Measurements from ENCODE around the gene PFKFB4. TPM values are rescaled to one million over a fixed set of nuclear protein-coding genes. Genes with fewer than 3 reads are reported as not detected.

Gene PFKFB4
- total and polyA plus RNA-seq, 9 of the 15 experiments (the other 6 are each of a cell fraction or from before 2014, with no cell fraction given) = 0.92 to 56.3 (median 13.5) TPM

DNA sequence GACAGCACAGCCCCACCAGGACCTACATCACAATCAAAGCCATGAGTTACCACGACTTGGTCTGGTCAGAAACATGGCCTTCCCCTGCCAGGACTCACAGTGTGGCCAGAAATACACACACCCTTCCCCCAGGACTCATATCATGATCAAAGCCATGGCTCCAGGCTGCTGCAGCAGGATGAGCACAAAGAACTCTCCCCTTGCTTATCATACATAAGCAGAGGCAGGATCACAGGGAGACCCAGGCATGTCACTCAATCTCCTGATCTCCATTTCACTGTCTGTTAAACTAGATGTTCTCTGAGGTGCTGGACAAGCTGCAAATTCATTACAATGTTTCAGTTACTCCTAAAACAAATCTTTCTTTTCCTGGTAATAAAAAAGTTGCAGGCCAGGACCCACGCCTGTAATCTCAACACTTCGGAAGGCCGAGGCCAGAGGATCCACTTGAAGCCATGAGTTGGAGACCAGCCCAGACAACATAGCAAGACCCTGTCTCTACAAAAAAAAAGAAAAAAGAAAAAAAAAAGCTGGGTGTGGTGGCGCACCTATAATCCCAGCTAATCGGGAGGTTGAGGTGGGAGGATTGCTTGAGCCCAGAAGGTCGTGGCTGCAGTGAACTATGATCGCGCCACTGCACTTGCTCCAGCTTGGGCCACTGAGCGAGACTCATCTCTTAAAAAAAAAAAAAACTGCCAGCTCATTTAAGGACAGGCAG, 1.2 kb downstream of the PFKFB4 start (continued):
- TF ChIP-seq, protein P1, sequence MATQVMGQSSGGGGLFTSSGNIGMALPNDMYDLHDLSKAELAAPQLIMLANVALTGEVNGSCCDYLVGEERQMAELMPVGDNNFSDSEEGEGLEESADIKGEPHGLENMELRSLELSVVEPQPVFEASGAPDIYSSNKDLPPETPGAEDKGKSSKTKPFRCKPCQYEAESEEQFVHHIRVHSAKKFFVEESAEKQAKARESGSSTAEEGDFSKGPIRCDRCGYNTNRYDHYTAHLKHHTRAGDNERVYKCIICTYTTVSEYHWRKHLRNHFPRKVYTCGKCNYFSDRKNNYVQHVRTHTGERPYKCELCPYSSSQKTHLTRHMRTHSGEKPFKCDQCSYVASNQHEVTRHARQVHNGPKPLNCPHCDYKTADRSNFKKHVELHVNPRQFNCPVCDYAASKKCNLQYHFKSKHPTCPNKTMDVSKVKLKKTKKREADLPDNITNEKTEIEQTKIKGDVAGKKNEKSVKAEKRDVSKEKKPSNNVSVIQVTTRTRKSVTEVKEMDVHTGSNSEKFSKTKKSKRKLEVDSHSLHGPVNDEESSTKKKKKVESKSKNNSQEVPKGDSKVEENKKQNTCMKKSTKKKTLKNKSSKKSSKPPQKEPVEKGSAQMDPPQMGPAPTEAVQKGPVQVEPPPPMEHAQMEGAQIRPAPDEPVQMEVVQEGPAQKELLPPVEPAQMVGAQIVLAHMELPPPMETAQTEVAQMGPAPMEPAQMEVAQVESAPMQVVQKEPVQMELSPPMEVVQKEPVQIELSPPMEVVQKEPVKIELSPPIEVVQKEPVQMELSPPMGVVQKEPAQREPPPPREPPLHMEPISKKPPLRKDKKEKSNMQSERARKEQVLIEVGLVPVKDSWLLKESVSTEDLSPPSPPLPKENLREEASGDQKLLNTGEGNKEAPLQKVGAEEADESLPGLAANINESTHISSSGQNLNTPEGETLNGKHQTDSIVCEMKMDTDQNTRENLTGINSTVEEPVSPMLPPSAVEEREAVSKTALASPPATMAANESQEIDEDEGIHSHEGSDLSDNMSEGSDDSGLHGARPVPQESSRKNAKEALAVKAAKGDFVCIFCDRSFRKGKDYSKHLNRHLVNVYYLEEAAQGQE (IDR thresholded peaks at IDR 0.05; ENCODE audit: borderline replicate concordance) = no peak
- TF ChIP-seq, protein P1 (CRISPR knock-in tag; IDR thresholded peaks at IDR 0.05; ENCODE audit: low read depth) = no peak
- no peak for TF ChIP-seq SP1 (CRISPR knock-in tag; IDR thresholded peaks at IDR 0.05)
- TF ChIP-seq ZBTB7A (IDR thresholded peaks at IDR 0.05; ENCODE audit: borderline replicate concordance, control insufficient read depth, low read depth, low read length) = no peak
- TF ChIP-seq MCM5 (IDR thresholded peaks at IDR 0.05; ENCODE audit: low read depth) = no peak
- TF ChIP-seq, protein P2, sequence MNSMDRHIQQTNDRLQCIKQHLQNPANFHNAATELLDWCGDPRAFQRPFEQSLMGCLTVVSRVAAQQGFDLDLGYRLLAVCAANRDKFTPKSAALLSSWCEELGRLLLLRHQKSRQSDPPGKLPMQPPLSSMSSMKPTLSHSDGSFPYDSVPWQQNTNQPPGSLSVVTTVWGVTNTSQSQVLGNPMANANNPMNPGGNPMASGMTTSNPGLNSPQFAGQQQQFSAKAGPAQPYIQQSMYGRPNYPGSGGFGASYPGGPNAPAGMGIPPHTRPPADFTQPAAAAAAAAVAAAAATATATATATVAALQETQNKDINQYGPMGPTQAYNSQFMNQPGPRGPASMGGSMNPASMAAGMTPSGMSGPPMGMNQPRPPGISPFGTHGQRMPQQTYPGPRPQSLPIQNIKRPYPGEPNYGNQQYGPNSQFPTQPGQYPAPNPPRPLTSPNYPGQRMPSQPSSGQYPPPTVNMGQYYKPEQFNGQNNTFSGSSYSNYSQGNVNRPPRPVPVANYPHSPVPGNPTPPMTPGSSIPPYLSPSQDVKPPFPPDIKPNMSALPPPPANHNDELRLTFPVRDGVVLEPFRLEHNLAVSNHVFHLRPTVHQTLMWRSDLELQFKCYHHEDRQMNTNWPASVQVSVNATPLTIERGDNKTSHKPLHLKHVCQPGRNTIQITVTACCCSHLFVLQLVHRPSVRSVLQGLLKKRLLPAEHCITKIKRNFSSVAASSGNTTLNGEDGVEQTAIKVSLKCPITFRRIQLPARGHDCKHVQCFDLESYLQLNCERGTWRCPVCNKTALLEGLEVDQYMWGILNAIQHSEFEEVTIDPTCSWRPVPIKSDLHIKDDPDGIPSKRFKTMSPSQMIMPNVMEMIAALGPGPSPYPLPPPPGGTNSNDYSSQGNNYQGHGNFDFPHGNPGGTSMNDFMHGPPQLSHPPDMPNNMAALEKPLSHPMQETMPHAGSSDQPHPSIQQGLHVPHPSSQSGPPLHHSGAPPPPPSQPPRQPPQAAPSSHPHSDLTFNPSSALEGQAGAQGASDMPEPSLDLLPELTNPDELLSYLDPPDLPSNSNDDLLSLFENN (IDR thresholded peaks at IDR 0.05; ENCODE audit: low read depth in 2 of 2, low read length in 2 of 2) = 0 out of 4 replicates have a peak, but pooled peaks of 1 of the 2 experiments have one; percentile 13
- no peak for TF ChIP-seq SAP30 (IDR thresholded peaks at IDR 0.05; ENCODE audit: borderline replicate concordance, insufficient read depth, low read depth, low read length, poor library complexity, severe bottlenecking)
- TF ChIP-seq ZNF384 (IDR thresholded peaks at IDR 0.05; ENCODE audit: low read depth, low read length) = peak; percentile 59; the same call in 1 of the 2 replicates
- TF ChIP-seq ARID1B (IDR thresholded peaks at IDR 0.05) = peak; percentile 90
- TF ChIP-seq, protein P3, sequence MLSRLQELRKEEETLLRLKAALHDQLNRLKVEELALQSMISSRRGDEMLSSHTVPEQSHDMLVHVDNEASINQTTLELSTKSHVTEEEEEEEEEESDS (CRISPR knock-in tag; IDR thresholded peaks at IDR 0.05) = no peak

All from K562 (cell line).